SK-N-SH (cell line): ENCODE measurements around the gene BSN. TPM values are rescaled to one million over a fixed set of nuclear protein-coding genes. Genes with fewer than 3 reads are reported as not detected.

ENCODE experiments used
- CTCF ChIA-PET: fragments of 300-600, 350-600 bp; formaldehyde crosslinking; extraction: SDS; loops from one replicate; lab custom pipeline; 2021; lab: Yijun Ruan, JAX
- POLR2A ChIA-PET: fragments of 350-600 bp; sonication (Branson Sonifier 250); formaldehyde crosslinking; extraction: SDS; loops from one replicate; lab custom pipeline; 2020; ENCODE audit warnings: antibody characterized with exemption, inconsistent platforms; lab: Yijun Ruan, JAX
- DNase-seq: peaks from one replicate; pipeline ENCODE4 v3.0.0; 2012
- H2AFZ ChIP-seq: fragments of 200-600 bp; sonication (generic); 2 replicates; pipeline ENCODE4 v1.8.1; 2016; ENCODE audit warnings: antibody characterized with exemption, mild to moderate bottlenecking, low read depth
- H3F3A ChIP-seq: fragments of 200-600 bp; sonication (generic); replicated peaks from 2 replicates; pipeline ENCODE3; 2016; ENCODE audit warnings: antibody characterized with exemption, mild to moderate bottlenecking; ENCODE audit not compliant: insufficient read depth
- H3K27ac ChIP-seq, 2 experiments: fragments of 200-500 bp in 1 of 2; fragments of 200-600 bp in 1 of 2; sonication (Bioruptor generic) in 1 of 2; sonication (generic), shearing (Covaris generic) in 1 of 2; 2 replicates each; pipeline versions ENCODE4 v1.5.1 to v1.6.1; 2014 to 2016; ENCODE audit warnings: low read depth in 2 of 2, inconsistent platforms in 1 of 2, low read length in 1 of 2, mild to moderate bottlenecking in 1 of 2, mixed read lengths in 1 of 2
- H3K27me3 ChIP-seq: fragments of 200-600 bp; sonication (generic), shearing (Covaris generic); 2 replicates; pipeline ENCODE4 v1.6.1; 2016; ENCODE audit warnings: mixed run types; ENCODE audit not compliant: insufficient read depth
- H3K36me3 ChIP-seq, 2 experiments: fragments of 200-500 bp in 1 of 2; fragments of 200-600 bp in 1 of 2; sonication (Bioruptor generic) in 1 of 2; sonication (generic) in 1 of 2; replicated peaks in 1 of 2; 2 replicates each; pipeline versions ENCODE3 to v1.5.1; 2014 to 2016; ENCODE audit warnings: low read length in 1 of 2, mild to moderate bottlenecking in 1 of 2; ENCODE audit not compliant: insufficient read depth in 2 of 2, control insufficient read depth in 1 of 2
- H3K4me1 ChIP-seq, 2 experiments: fragments of 200-500 bp in 1 of 2; fragments of 200-600 bp in 1 of 2; sonication (Bioruptor generic) in 1 of 2; sonication (generic), shearing (Covaris generic) in 1 of 2; 2 replicates each; pipeline versions ENCODE4 v1.5.1 to v1.6.1; 2014 to 2016; ENCODE audit warnings: low read depth in 1 of 2, low read length in 1 of 2, mixed run types in 1 of 2; ENCODE audit not compliant: insufficient read depth in 2 of 2, control insufficient read depth in 1 of 2
- H3K4me2 ChIP-seq: fragments of 200-600 bp; sonication (generic), shearing (Covaris generic); 2 replicates; pipeline ENCODE4 v1.6.1; 2017; ENCODE audit warnings: mixed run types
- H3K4me3 ChIP-seq, 2 experiments: fragments of 200-500 bp in 1 of 2; fragments of 200-600 bp in 1 of 2; sonication (Bioruptor generic) in 1 of 2; sonication (generic), shearing (Covaris generic) in 1 of 2; 2 replicates each; pipeline versions ENCODE4 v1.5.1 to v1.8.1; 2014 to 2016; ENCODE audit warnings: low read depth in 2 of 2, inconsistent platforms in 1 of 2, low read length in 1 of 2, mild to moderate bottlenecking in 1 of 2, mixed read lengths in 1 of 2, moderate library complexity in 1 of 2
- H3K79me2 ChIP-seq: fragments of 200-600 bp; sonication (generic); 2 replicates; pipeline ENCODE4 v1.8.1; 2017; ENCODE audit warnings: mild to moderate bottlenecking; ENCODE audit not compliant: insufficient read depth
- H3K9ac ChIP-seq: fragments of 200-600 bp; sonication (generic); 2 replicates; pipeline ENCODE4 v1.6.1; 2017; ENCODE audit warnings: mixed run types
- H3K9me2 ChIP-seq: fragments of 200-600 bp; sonication (generic); 2 replicates; pipeline ENCODE4 v1.6.1; 2017; ENCODE audit warnings: mixed run types
- H3K9me3 ChIP-seq: fragments of 200-600 bp; sonication (generic); 2 replicates; pipeline ENCODE4 v1.6.1; 2017; ENCODE audit warnings: mixed run types, mild to moderate bottlenecking, moderate library complexity
- H4K20me1 ChIP-seq: fragments of 200-600 bp; sonication (generic); 2 replicates; pipeline ENCODE4 v1.6.1; 2017; ENCODE audit warnings: mild to moderate bottlenecking, mixed run types; ENCODE audit not compliant: insufficient read depth
- CHD2 ChIP-seq: fragments of 150-350 bp; IDR thresholded peaks from 2 replicates; pipeline ENCODE4 v1.6.1; 2018; ENCODE audit warnings: low read length; ENCODE audit not compliant: partially characterized antibody
- CTCF ChIP-seq: fragments of 200-600 bp; sonication (generic); IDR thresholded peaks from 2 replicates; pipeline ENCODE4 v1.6.1; 2017; ENCODE audit warnings: antibody characterized with exemption, mild to moderate bottlenecking, moderate library complexity
- EP300 ChIP-seq, 2 experiments: IDR thresholded peaks; 2 replicates each; pipeline versions ENCODE4 v1.4.0 to v1.6.1; 2012; ENCODE audit warnings: borderline replicate concordance in 1 of 2, low read depth in 1 of 2, low read length in 1 of 2
- FOXJ3 ChIP-seq: sonication (generic); formaldehyde crosslinking; IDR thresholded peaks from 2 replicates; pipeline ENCODE4 v1.5.1; 2020; ENCODE audit warnings: mild to moderate bottlenecking, missing genetic modification reagents
- FOXM1 ChIP-seq: IDR thresholded peaks from 2 replicates; pipeline ENCODE4 v1.4.0; 2012; ENCODE audit warnings: low read depth, mild to moderate bottlenecking
- GABPA ChIP-seq: IDR thresholded peaks from 2 replicates; pipeline ENCODE4 v1.4.0; 2012; ENCODE audit warnings: low read depth, mild to moderate bottlenecking
- JUND ChIP-seq: IDR thresholded peaks from 2 replicates; pipeline ENCODE4 v1.4.0; 2012
- MEF2A ChIP-seq: IDR thresholded peaks from 2 replicates; pipeline ENCODE4 v1.4.0; 2012; ENCODE audit warnings: low read depth, borderline replicate concordance
- MXI1 ChIP-seq: IDR thresholded peaks from 2 replicates; pipeline ENCODE4 v1.6.1; 2012; ENCODE audit warnings: mild to moderate bottlenecking, low read depth, low read length, improper control_type of control experiment
- NFIC ChIP-seq: IDR thresholded peaks from 2 replicates; pipeline ENCODE4 v1.4.0; 2012; ENCODE audit warnings: borderline replicate concordance
- NRF1 ChIP-seq: IDR thresholded peaks from 2 replicates; pipeline ENCODE4 v1.6.1; 2012; ENCODE audit warnings: low read depth, mild to moderate bottlenecking, low read length
- RAD21 ChIP-seq: IDR thresholded peaks from 2 replicates; pipeline ENCODE4 v1.6.1; 2012; ENCODE audit warnings: mild to moderate bottlenecking, low read length
- RXRA ChIP-seq: IDR thresholded peaks from 2 replicates; pipeline ENCODE4 v1.4.0; 2012; ENCODE audit warnings: low read depth, mild to moderate bottlenecking, borderline replicate concordance
- SIN3A ChIP-seq: IDR thresholded peaks from 2 replicates; pipeline ENCODE4 v1.6.1; 2012; ENCODE audit warnings: low read depth, mild to moderate bottlenecking, low read length, moderate library complexity, borderline replicate concordance
- SMC3 ChIP-seq: IDR thresholded peaks from 2 replicates; pipeline ENCODE4 v1.6.1; 2012; ENCODE audit warnings: low read depth, low read length, improper control_type of control experiment
- TAF1 ChIP-seq: IDR thresholded peaks from 2 replicates; pipeline ENCODE4 v1.6.1; 2012; ENCODE audit warnings: low read depth, mild to moderate bottlenecking, low read length, moderate library complexity, borderline replicate concordance
- USF2 ChIP-seq: fragments of 150-350 bp; IDR thresholded peaks from 2 replicates; pipeline ENCODE4 v1.6.1; 2017; ENCODE audit warnings: antibody characterized with exemption, low read length, low read depth, borderline replicate concordance
- ZBTB33 ChIP-seq: IDR thresholded peaks from 2 replicates; pipeline ENCODE4 v1.4.0; 2012; ENCODE audit warnings: low read depth, borderline replicate concordance
- WGBS: methylation state at CpG from one replicate; pipeline ENCODE4 v1.1.6; 2017; ENCODE audit warnings: low lambda C conversion rate; 5-methylcytosine and 5-hydroxymethylcytosine counted together
- polyA plus RNA-seq, 3 experiments: library from polyadenylated mRNA; depleted of rRNA; stranded (reverse); fragments of >200 nt; gene quantifications; 2 replicates each; pipeline ENCODE4 v1.2.3, GENCODE V29; 2012

Gene BSN
- polyA plus RNA-seq, 1 of the 3 experiments (the other 2 are of a cell fraction): 0.07 TPM

GRCh38 chr3:49658711-49659110, 104.4 kb downstream of the BSN start:
- POLR2A ChIA-PET: no interaction called here
- H3F3A ChIP-seq: no peaks in the 10 kb centered on the region
- 53% methylated on average over 2 of the region's 2 CpGs for WGBS
- no peaks in the 10 kb centered on the region for H3K27me3 ChIP-seq
- H3K4me3 ChIP-seq: no peak overlapping the region
- H3K9me3 ChIP-seq: no peaks in the 10 kb centered on the region
- no peak overlapping the region for H2AFZ ChIP-seq
- no peak for DNase-seq
- no peak overlapping the region for H3K4me2 ChIP-seq
- H3K27ac ChIP-seq: no peak overlapping the region
- H3K79me2 ChIP-seq: no peaks in the 10 kb centered on the region
- no peaks in the 10 kb centered on the region for H4K20me1 ChIP-seq
- no peaks in the 10 kb centered on the region for H3K4me1 ChIP-seq
- TF ChIP-seq RAD21: no peak
- TF ChIP-seq JUND: no peak
- TF ChIP-seq CTCF: no peak
- TF ChIP-seq EP300 (IDR thresholded peaks at IDR 0.05; ENCODE audit: borderline replicate concordance in 1 of 2, low read depth in 1 of 2, low read length in 1 of 2): no peak
- TF ChIP-seq MEF2A: no peak
- no peak for TF ChIP-seq SMC3
- no peak for TF ChIP-seq MXI1
- no peak for TF ChIP-seq FOXM1
- no peak for TF ChIP-seq RXRA
- TF ChIP-seq NRF1: no peak
- no peak for TF ChIP-seq TAF1
- no peak for TF ChIP-seq USF2
- no peak for TF ChIP-seq NFIC
- TF ChIP-seq GABPA: no peak
- no peak for TF ChIP-seq CHD2
- no peak for TF ChIP-seq ZBTB33
- TF ChIP-seq SIN3A: no peak
- no peak for TF ChIP-seq FOXJ3 (CRISPR knock-in tag)
- TF ChIP-seq, all 33 proteins: peak for 0
- Histone ChIP-seq H3K36me3 (no peaks in the 10 kb centered on the region), H3K9ac (no peak overlapping the region), H3K9me2 (no peaks in the 10 kb centered on the region)
- CTCF ChIA-PET: interaction anchor here (1.0 to 2.1 kb wide), 2 partner anchors 13 to 119 kb away, joined by 4 to 9 read pairs; no protein-coding TSS in a partner anchor
